GM23338 (cell line): Measurements from ENCODE around the gene ADGRV1. TPM values are rescaled to one million over a fixed set of nuclear protein-coding genes. Genes with fewer than 3 reads are reported as not detected.

Source experiments
- ATAC-seq: fragments of 200-7000 bp; cut with Tn5 transposase; 3 replicates; pipeline ENCODE4 v1.9.1; 2020
- DNase-seq: peaks from one replicate; pipeline ENCODE4 v3.0.0-alpha.2; 2015; ENCODE audit warnings: low spot score
- H2AFZ ChIP-seq: fragments of 200-600 bp; sonication (generic); 2 replicates; pipeline ENCODE4 v1.8.0; 2016; ENCODE audit warnings: antibody characterized with exemption, mild to moderate bottlenecking, moderate library complexity
- H3F3A ChIP-seq: fragments of 200-600 bp; sonication (generic); replicated peaks from 2 replicates; pipeline ENCODE4 v1.8.0; 2017; ENCODE audit warnings: antibody characterized with exemption, mixed run types, low read depth
- H3K27ac ChIP-seq: fragments of 200-600 bp; sonication (generic); 2 replicates; pipeline ENCODE4 v1.6.1; 2016; ENCODE audit warnings: low read depth
- H3K27me3 ChIP-seq: fragments of 200-600 bp; sonication (generic); 2 replicates; pipeline ENCODE4 v1.8.0; 2016; ENCODE audit warnings: mild to moderate bottlenecking, mixed run types, moderate library complexity; ENCODE audit not compliant: insufficient read depth
- H3K36me3 ChIP-seq: fragments of 200-600 bp; sonication (generic); 2 replicates; pipeline ENCODE4 v1.8.0; 2016; ENCODE audit warnings: mild to moderate bottlenecking; ENCODE audit not compliant: insufficient read depth
- H3K4me1 ChIP-seq: fragments of 200-600 bp; sonication (generic); 2 replicates; pipeline ENCODE4 v1.8.0; 2016; ENCODE audit warnings: mild to moderate bottlenecking, moderate library complexity; ENCODE audit not compliant: insufficient read depth
- H3K4me2 ChIP-seq: fragments of 200-600 bp; sonication (generic); 2 replicates; pipeline ENCODE4 v1.7.1; 2017; ENCODE audit warnings: mixed run types
- H3K4me3 ChIP-seq: fragments of 200-600 bp; sonication (generic); 2 replicates; pipeline ENCODE4 v1.6.1; 2016; ENCODE audit warnings: mixed run types
- H3K79me2 ChIP-seq: fragments of 200-600 bp; sonication (generic); replicated peaks from 2 replicates; pipeline ENCODE4 v1.8.0; 2017; ENCODE audit warnings: mild to moderate bottlenecking; ENCODE audit not compliant: insufficient read depth
- H3K9me2 ChIP-seq: fragments of 200-600 bp; sonication (generic); 2 replicates; pipeline ENCODE4 v1.8.0; 2017; ENCODE audit not compliant: insufficient read depth
- H4K20me1 ChIP-seq: fragments of 200-600 bp; sonication (generic); replicated peaks from 2 replicates; pipeline ENCODE4 v1.8.0; 2017; ENCODE audit warnings: mild to moderate bottlenecking; ENCODE audit not compliant: insufficient read depth
- H3K27ac Mint-ChIP-seq: 2 replicates; pipeline ENCODE4 v1.8.0; 2020; ENCODE audit warnings: inconsistent platforms, mild to moderate bottlenecking, moderate library complexity, mixed read lengths
- H3K27me3 Mint-ChIP-seq: 3 replicates; pipeline ENCODE4 v1.8.0; 2022; ENCODE audit warnings: low read depth, mild to moderate bottlenecking, moderate library complexity, mixed read lengths, inconsistent platforms; ENCODE audit not compliant: insufficient read depth, poor library complexity
- H3K36me3 Mint-ChIP-seq: 3 replicates; pipeline ENCODE4 v1.8.0; 2021; ENCODE audit warnings: low read depth, mild to moderate bottlenecking, inconsistent platforms, moderate library complexity, mixed read lengths
- H3K4me1 Mint-ChIP-seq: 3 replicates; pipeline ENCODE4 v1.8.0; 2020; ENCODE audit warnings: mild to moderate bottlenecking, inconsistent platforms, mixed read lengths
- H3K4me3 Mint-ChIP-seq: 3 replicates; pipeline ENCODE4 v1.8.0; 2021; ENCODE audit warnings: moderate library complexity, mild to moderate bottlenecking, inconsistent platforms, mixed read lengths
- H3K9me3 Mint-ChIP-seq: 3 replicates; pipeline ENCODE4 v1.8.0; 2020; ENCODE audit warnings: moderate library complexity, mild to moderate bottlenecking, inconsistent platforms, mixed read lengths
- EZH2phosphoT487 ChIP-seq: fragments of 200-600 bp; sonication (generic); IDR thresholded peaks from one replicate; pipeline ENCODE4 v1.8.1; 2018; ENCODE audit warnings: antibody characterized with exemption; ENCODE audit not compliant: unreplicated experiment
- JUNB ChIP-seq: IDR thresholded peaks from one replicate; pipeline ENCODE4 v1.6.1; 2016; ENCODE audit warnings: antibody characterized with exemption; ENCODE audit not compliant: unreplicated experiment
- NANOG ChIP-seq: IDR thresholded peaks from 2 replicates; pipeline ENCODE4 v1.6.1; 2016; ENCODE audit warnings: antibody characterized with exemption, borderline replicate concordance
- STAT1 ChIP-seq: IDR thresholded peaks from one replicate; pipeline ENCODE4 v1.6.1; 2016; ENCODE audit warnings: antibody characterized with exemption; ENCODE audit not compliant: unreplicated experiment
- ZNF114 ChIP-seq: fragments of 250-450 bp; sonication (Bioruptor Pico); IDR thresholded peaks from 2 replicates; pipeline ENCODE4 v1.5.0; 2020; ENCODE audit warnings: mild to moderate bottlenecking, moderate library complexity
- polyA plus RNA-seq: library from polyadenylated mRNA; unstranded; fragments of >200 nt; fragmentation: Nextera tagmentation; extraction: Ambion mirVana; gene quantifications from 2 replicates; pipeline ENCODE4 v1.2.1, GENCODE V29; 2016
- total RNA-seq: library from RNA; depleted of rRNA; stranded (reverse); fragments of >200 nt; shearing (Covaris generic); gene quantifications from 2 replicates; pipeline ENCODE4 v1.2.3, GENCODE V29; 2014
- TF ChIP-seq, protein P1 (sequence below): fragments of 250-450 bp; sonication (Bioruptor Pico); IDR thresholded peaks from 2 replicates; pipeline ENCODE4 v1.5.0; 2020; ENCODE audit warnings: mild to moderate bottlenecking, moderate library complexity

The ADGRV1 gene
- total and polyA plus RNA-seq, 2 experiments from 2014 or later, result 46.1 to 149 TPM

- TF ChIP-seq STAT1, result no peak
These were observed 601.0 kb downstream of the ADGRV1 start (continued) for GRCh38 chr5:91159647-91160046.

DNA sequence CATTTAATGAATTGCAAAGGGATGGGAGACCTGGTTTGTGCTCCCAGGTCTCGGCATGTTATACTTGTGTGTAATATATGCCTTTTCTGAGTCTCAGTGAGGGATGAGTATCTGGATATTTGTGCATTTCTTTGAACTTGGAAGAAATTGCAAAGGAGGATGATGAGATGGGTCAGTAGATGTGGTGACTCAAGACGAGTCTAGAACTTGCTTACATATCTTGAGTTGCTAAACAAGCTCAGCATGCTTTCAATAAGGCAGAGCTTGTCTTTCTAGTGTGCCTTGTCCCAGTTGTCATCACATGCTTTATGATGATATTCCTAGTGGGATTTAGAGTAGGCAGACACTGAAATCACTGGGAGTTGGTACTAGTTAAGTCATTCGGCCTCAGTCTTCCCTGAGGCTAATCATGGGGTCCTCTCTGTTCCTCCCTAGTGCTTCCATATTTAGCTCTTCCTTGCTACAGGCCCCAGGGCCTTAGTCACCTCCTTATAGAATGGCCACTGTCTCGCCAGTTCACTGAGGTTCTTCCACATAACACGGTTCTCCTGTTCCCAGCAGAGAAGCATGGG, 602.2 kb downstream of the ADGRV1 start:
- Mint-ChIP-seq H3K4me3 (no peak overlapping the region), H3K27me3 (no peaks in the 10 kb centered on the region), H3K36me3 (no peaks in the 10 kb centered on the region; the same call in 2 of the 3 replicates), H3K9me3 (no peaks in the 10 kb centered on the region), H3K27ac (no peak overlapping the region), H3K4me1 (peaks cover 3% of the 10 kb centered on the region; the same call in 1 of the 3 replicates)
- Histone ChIP-seq H3K4me3 (no peak overlapping the region), H3K36me3 (no peaks in the 10 kb centered on the region), H4K20me1 (no peaks in the 10 kb centered on the region), H3K4me1 (no peaks in the 10 kb centered on the region), H3F3A (no peaks in the 10 kb centered on the region), H3K9me2 (0 out of 2 replicates have a peak, but pooled peaks cover 5% of the 10 kb centered on the region), H3K27ac (no peak overlapping the region), H3K27me3 (no peaks in the 10 kb centered on the region), H3K4me2 (no peak overlapping the region), H3K79me2 (no peaks in the 10 kb centered on the region), H2AFZ (no peak overlapping the region)
- TF ChIP-seq EZH2phosphoT487 (no peak), NANOG (no peak), JUNB (no peak), STAT1 (no peak), ZNF114 (CRISPR knock-in tag) (no peak)
- TF ChIP-seq, protein P1, sequence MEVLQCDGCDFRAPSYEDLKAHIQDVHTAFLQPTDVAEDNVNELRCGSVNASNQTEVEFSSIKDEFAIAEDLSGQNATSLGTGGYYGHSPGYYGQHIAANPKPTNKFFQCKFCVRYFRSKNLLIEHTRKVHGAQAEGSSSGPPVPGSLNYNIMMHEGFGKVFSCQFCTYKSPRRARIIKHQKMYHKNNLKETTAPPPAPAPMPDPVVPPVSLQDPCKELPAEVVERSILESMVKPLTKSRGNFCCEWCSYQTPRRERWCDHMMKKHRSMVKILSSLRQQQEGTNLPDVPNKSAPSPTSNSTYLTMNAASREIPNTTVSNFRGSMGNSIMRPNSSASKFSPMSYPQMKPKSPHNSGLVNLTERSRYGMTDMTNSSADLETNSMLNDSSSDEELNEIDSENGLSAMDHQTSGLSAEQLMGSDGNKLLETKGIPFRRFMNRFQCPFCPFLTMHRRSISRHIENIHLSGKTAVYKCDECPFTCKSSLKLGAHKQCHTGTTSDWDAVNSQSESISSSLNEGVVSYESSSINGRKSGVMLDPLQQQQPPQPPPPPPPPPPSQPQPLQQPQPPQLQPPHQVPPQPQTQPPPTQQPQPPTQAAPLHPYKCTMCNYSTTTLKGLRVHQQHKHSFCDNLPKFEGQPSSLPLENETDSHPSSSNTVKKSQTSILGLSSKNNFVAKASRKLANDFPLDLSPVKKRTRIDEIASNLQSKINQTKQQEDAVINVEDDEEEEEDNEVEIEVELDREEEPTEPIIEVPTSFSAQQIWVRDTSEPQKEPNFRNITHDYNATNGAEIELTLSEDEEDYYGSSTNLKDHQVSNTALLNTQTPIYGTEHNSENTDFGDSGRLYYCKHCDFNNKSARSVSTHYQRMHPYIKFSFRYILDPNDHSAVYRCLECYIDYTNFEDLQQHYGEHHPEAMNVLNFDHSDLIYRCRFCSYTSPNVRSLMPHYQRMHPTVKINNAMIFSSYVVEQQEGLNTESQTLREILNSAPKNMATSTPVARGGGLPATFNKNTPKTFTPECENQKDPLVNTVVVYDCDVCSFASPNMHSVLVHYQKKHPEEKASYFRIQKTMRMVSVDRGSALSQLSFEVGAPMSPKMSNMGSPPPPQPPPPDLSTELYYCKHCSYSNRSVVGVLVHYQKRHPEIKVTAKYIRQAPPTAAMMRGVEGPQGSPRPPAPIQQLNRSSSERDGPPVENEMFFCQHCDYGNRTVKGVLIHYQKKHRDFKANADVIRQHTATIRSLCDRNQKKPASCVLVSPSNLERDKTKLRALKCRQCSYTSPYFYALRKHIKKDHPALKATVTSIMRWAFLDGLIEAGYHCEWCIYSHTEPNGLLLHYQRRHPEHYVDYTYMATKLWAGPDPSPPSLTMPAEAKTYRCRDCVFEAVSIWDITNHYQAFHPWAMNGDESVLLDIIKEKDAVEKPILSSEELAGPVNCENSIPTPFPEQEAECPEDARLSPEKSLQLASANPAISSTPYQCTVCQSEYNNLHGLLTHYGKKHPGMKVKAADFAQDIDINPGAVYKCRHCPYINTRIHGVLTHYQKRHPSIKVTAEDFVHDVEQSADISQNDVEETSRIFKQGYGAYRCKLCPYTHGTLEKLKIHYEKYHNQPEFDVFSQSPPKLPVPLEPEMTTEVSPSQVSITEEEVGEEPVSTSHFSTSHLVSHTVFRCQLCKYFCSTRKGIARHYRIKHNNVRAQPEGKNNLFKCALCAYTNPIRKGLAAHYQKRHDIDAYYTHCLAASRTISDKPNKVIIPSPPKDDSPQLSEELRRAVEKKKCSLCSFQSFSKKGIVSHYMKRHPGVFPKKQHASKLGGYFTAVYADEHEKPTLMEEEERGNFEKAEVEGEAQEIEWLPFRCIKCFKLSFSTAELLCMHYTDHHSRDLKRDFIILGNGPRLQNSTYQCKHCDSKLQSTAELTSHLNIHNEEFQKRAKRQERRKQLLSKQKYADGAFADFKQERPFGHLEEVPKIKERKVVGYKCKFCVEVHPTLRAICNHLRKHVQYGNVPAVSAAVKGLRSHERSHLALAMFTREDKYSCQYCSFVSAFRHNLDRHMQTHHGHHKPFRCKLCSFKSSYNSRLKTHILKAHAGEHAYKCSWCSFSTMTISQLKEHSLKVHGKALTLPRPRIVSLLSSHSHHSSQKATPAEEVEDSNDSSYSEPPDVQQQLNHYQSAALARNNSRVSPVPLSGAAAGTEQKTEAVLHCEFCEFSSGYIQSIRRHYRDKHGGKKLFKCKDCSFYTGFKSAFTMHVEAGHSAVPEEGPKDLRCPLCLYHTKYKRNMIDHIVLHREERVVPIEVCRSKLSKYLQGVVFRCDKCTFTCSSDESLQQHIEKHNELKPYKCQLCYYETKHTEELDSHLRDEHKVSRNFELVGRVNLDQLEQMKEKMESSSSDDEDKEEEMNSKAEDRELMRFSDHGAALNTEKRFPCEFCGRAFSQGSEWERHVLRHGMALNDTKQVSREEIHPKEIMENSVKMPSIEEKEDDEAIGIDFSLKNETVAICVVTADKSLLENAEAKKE (CRISPR knock-in tag), result no peak
- DNase-seq (no peak), ATAC-seq (no peak)
